ENCODE measurements around the gene ST7.
"Not testable (repeated sequence)": the region's sequence is repeated elsewhere in the genome, so short reads cannot be mapped to it uniquely, and the experiment has no call there.

The ST7 gene

GRCh38 chr7:117015258-117016184 lies 62.2 kb downstream of the ST7 start:
- no peak for FAIRE-seq
- no peak for TF ChIP-seq POLR2A (IDR thresholded peaks at IDR 0.05; ENCODE audit: low read depth, low read length)

GRCh38 chr7:117017017-117017451 lies 63.7 kb downstream of the ST7 start:
- no peak for DNase-seq (ENCODE audit: insufficient read length, low spot score)
- TF ChIP-seq POLR2A (IDR thresholded peaks at IDR 0.05; ENCODE audit: low read depth, low read length) = no peak
- FAIRE-seq = no peak

More at GRCh38 chr7:117015258-117016184, 62.2 kb downstream of the ST7 start:
- DNase-seq (ENCODE audit: insufficient read length, low spot score) = no peak

- DNase-seq (ENCODE audit: insufficient read length, low spot score) = no peak
- TF ChIP-seq POLR2A (IDR thresholded peaks at IDR 0.05; ENCODE audit: low read depth, low read length) = no peak
- FAIRE-seq = peak; percentile 50
Observed at GRCh38 chr7:117017702-117018266, 64.5 kb downstream of the ST7 start.

- TF ChIP-seq POLR2A (IDR thresholded peaks at IDR 0.05; ENCODE audit: low read depth, low read length) = no peak
- no peak for FAIRE-seq
- no peak for DNase-seq (ENCODE audit: insufficient read length, low spot score)
Observed at GRCh38 chr7:117018713-117019112, 65.4 kb downstream of the ST7 start.

- FAIRE-seq (no peak), DNase-seq (ENCODE audit: insufficient read length, low spot score) (no peak)
- TF ChIP-seq POLR2A (IDR thresholded peaks at IDR 0.05; ENCODE audit: low read depth, low read length) = no peak
Observed at GRCh38 chr7:117019287-117019686, 66.0 kb downstream of the ST7 start.

GRCh38 chr7:117019786-117020590 lies 66.7 kb downstream of the ST7 start:
- DNase-seq (ENCODE audit: insufficient read length, low spot score) (no peak), FAIRE-seq (peak; percentile 92)
- 0 out of 2 replicates have a peak, but pooled peaks have one; percentile 20 for TF ChIP-seq POLR2A (IDR thresholded peaks at IDR 0.05; ENCODE audit: low read depth, low read length)

GRCh38 chr7:117020591-117020973 lies 67.3 kb downstream of the ST7 start:
- DNase-seq (ENCODE audit: insufficient read length, low spot score) = no peak
- peak; percentile 58 for FAIRE-seq
- no peak for TF ChIP-seq POLR2A (IDR thresholded peaks at IDR 0.05; ENCODE audit: low read depth, low read length)

GRCh38 chr7:117021366-117021765 lies 68.1 kb downstream of the ST7 start:
- DNase-seq (ENCODE audit: insufficient read length, low spot score) (no peak), FAIRE-seq (no peak)
- TF ChIP-seq POLR2A (IDR thresholded peaks at IDR 0.05; ENCODE audit: low read depth, low read length) = no peak

GRCh38 chr7:117021986-117022385 lies 68.7 kb downstream of the ST7 start:
- DNase-seq (ENCODE audit: insufficient read length, low spot score) = no peak
- TF ChIP-seq POLR2A (IDR thresholded peaks at IDR 0.05; ENCODE audit: low read depth, low read length) = no peak
- FAIRE-seq = no peak

- FAIRE-seq = no peak
- TF ChIP-seq POLR2A (IDR thresholded peaks at IDR 0.05; ENCODE audit: low read depth, low read length) = no peak
- no peak for DNase-seq (ENCODE audit: insufficient read length, low spot score)
Observed at GRCh38 chr7:117023325-117023854, 70.1 kb downstream of the ST7 start.

GRCh38 chr7:117024811-117025210 lies 71.5 kb downstream of the ST7 start:
- TF ChIP-seq POLR2A (IDR thresholded peaks at IDR 0.05; ENCODE audit: low read depth, low read length) = no peak
- no peak for FAIRE-seq
- DNase-seq (ENCODE audit: insufficient read length, low spot score) = no peak

GRCh38 chr7:117025891-117026290 lies 72.6 kb downstream of the ST7 start:
- FAIRE-seq (peak; percentile 20), DNase-seq (ENCODE audit: insufficient read length, low spot score) (no peak)
- no peak for TF ChIP-seq POLR2A (IDR thresholded peaks at IDR 0.05; ENCODE audit: low read depth, low read length)

- not testable (repeated sequence) for FAIRE-seq; DNase-seq (ENCODE audit: insufficient read length, low spot score)
Observed at GRCh38 chr7:117030346-117030745, 77.0 kb downstream of the ST7 start.

- FAIRE-seq; DNase-seq (ENCODE audit: insufficient read length, low spot score): not testable (repeated sequence)
Observed at GRCh38 chr7:117030793-117031192, 77.5 kb downstream of the ST7 start.
